Erythroblast (primary cell): Measurements from ENCODE around the gene MRGPRG.

Source experiments
- GATA1 ChIP-seq: IDR thresholded peaks from 2 replicates; pipeline ENCODE4 v1.6.1; 2011; ENCODE audit warnings: low read depth, mild to moderate bottlenecking, control low read depth, low read length, moderate library complexity
- POLR2A ChIP-seq: IDR thresholded peaks from 2 replicates; pipeline ENCODE4 v1.6.1; 2011; ENCODE audit warnings: mild to moderate bottlenecking, low read length

DNA sequence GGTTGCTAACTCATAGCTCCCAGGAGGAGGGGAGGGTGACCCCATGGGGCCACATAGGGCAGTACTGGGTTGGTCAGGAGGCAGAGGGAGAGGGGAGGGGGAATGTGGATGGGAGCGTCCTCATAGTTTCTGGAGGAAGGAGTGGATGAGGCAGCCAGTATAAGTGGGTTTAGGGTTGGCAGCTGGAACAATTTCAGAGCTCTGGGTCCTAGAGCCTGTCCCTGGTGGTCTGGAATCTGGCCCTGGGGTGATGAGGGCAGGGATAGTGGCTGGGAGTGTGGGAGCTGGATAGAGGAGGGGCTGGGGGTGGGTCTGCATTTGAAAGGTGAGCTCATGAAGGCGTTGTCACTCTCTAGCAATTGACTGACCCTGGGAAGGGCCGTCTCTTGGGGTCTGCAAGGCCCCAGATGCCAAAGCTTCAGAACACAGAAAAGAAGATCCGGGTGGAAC is 5.3 kb upstream of the MRGPRG start:
- no peak for TF ChIP-seq POLR2A
- TF ChIP-seq GATA1 = no peak
